ENCODE measurements around the gene NPHP4.

DNA sequence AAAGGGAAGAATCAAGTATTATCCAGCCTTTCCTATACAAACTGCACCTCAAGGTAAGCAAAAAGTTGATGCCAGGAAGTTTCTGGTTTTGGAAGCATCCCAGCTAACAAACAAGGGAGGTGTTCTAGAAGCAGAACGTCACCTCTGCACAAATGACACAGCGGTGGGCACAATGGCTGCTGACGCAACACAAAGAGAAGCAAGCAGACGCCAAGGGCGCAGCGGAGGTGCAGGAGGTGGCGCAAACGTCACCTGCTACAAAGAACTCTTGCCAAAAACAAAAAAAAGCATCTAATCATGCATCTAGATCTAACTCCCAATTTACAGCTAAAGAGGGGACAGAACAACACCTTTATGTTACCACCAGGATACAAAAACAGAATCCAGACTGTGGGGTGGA lies 88.5 kb downstream of the NPHP4 start:
- TF ChIP-seq, protein P1, sequence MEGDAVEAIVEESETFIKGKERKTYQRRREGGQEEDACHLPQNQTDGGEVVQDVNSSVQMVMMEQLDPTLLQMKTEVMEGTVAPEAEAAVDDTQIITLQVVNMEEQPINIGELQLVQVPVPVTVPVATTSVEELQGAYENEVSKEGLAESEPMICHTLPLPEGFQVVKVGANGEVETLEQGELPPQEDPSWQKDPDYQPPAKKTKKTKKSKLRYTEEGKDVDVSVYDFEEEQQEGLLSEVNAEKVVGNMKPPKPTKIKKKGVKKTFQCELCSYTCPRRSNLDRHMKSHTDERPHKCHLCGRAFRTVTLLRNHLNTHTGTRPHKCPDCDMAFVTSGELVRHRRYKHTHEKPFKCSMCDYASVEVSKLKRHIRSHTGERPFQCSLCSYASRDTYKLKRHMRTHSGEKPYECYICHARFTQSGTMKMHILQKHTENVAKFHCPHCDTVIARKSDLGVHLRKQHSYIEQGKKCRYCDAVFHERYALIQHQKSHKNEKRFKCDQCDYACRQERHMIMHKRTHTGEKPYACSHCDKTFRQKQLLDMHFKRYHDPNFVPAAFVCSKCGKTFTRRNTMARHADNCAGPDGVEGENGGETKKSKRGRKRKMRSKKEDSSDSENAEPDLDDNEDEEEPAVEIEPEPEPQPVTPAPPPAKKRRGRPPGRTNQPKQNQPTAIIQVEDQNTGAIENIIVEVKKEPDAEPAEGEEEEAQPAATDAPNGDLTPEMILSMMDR (IDR thresholded peaks at IDR 0.05): no peak
- no peak for TF ChIP-seq POLR2A (IDR thresholded peaks at IDR 0.05)
